Skin epidermis (tissue), 12 donors: Measurements from ENCODE around the gene OR11L1.

ENCODE experiments used
- H3K27ac ChIP-seq, 21 experiments: fragments of 200-600 bp; sonication (generic) in 11 of 21; one replicate each; pipeline ENCODE4 v1.5.0; 2020; ENCODE audit warnings: mild to moderate bottlenecking in 3 of 21, inconsistent platforms in 2 of 21, moderate library complexity in 2 of 21
- H3K4me3 ChIP-seq, 7 experiments: fragments of 200-600 bp; sonication (generic) in 2 of 7; one replicate each; pipeline ENCODE4 v1.5.0; 2020; ENCODE audit warnings: inconsistent platforms in 2 of 7, mild to moderate bottlenecking in 2 of 7, moderate library complexity in 1 of 7

OR11L1 gene

DNA sequence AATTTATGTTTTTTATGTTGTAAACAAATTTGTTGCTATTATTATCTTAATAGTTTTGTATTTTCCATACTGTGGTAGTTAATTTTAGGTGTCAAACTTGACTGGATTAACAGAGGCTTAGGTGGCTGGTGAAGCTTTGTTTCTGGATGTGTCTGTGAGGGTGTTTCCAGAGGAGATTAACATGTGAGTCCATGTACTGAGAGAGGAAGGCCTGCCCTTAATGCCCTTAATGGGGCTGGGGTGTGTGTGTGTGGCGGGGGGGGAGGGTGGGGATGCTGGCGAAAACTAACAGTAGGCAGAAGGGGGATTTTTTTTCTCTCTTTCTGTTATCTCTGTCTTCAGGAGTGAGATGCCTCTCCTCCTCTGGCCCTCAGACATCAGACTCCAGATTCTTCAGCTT lies 19.6 kb downstream of the OR11L1 start:
- Histone ChIP-seq H3K4me3 (no peak overlapping the region), H3K27ac (no peak overlapping the region)

DNA sequence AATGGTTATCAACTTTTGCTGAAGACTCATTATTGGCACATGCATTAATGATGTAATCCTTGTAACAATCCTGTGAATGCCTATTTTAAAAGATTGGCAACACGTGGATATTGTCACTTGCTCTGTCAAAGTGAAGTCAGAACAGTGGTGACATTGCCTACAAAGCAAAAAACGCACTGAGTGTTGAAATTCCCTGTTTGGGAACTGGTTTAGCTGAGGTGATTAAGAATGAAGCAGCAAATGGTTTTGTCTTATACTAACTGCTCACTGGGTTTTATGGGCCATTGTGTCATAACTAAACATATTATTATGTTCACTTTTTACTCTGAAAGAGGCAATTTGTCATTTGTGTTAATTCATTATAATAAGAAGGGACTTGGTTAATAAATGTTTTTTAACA lies 29.1 kb downstream of the OR11L1 start:
- H3K27ac ChIP-seq, result no peak overlapping the region
- H3K4me3 ChIP-seq, result no peak overlapping the region

DNA sequence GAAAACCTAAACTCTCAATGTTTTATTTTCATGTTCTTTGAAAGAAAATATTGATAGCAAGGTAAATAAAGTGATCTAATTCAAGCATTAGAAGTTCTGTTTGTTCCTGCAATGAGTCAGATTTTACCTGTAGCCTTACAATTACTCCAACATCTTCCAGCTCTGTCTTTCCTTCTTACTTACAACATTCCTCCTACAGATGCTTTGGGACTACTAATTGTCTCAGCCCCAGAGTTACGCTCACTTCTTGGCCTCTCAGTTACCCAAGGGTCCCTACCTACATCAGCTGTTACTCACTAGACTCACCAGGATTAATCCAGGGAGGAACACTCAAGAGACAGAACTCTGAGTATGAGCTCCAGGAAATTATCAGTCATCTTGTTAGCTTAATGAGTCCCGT lies 44.2 kb downstream of the OR11L1 start:
- no peak overlapping the region for H3K4me3 ChIP-seq
- H3K27ac ChIP-seq, result no peak overlapping the region
